ENCODE results near the gene MAP1LC3B2.

Gene MAP1LC3B2

GRCh38 chr12:116614194-116614915 lies 55.2 kb downstream of the MAP1LC3B2 start:
- DNase-seq (ENCODE audit: low read depth in 2 of 2) = no peak

- no peak for DNase-seq (ENCODE audit: low read depth in 2 of 2)
Observed at GRCh38 chr12:116615141-116615861, 56.1 kb downstream of the MAP1LC3B2 start.

- DNase-seq (ENCODE audit: low read depth in 2 of 2) = no peak
Observed at GRCh38 chr12:116616536-116617248, 57.5 kb downstream of the MAP1LC3B2 start.

- no peak for DNase-seq (ENCODE audit: low read depth in 2 of 2)
Observed at GRCh38 chr12:116619246-116619645, 60.1 kb downstream of the MAP1LC3B2 start.

- no peak for DNase-seq (ENCODE audit: low read depth in 2 of 2)
Observed at GRCh38 chr12:116620124-116620491, 60.9 kb downstream of the MAP1LC3B2 start.

- DNase-seq (ENCODE audit: low read depth in 2 of 2) = no peak
Observed at GRCh38 chr12:116620492-116621191, 61.5 kb downstream of the MAP1LC3B2 start.

- DNase-seq (ENCODE audit: low read depth in 2 of 2) = no peak
Observed at GRCh38 chr12:116621194-116621593, 62.0 kb downstream of the MAP1LC3B2 start.

- DNase-seq (ENCODE audit: low read depth in 2 of 2) = no peak
Observed at GRCh38 chr12:116624516-116624915, 65.3 kb downstream of the MAP1LC3B2 start.

- no peak for DNase-seq (ENCODE audit: low read depth in 2 of 2)
Observed at GRCh38 chr12:116626153-116626552, 67.0 kb downstream of the MAP1LC3B2 start.
